PC-3 (cell line): Measurements from ENCODE around the gene ARL10. TPM values are rescaled to one million over a fixed set of nuclear protein-coding genes. Genes with fewer than 3 reads are reported as not detected.

Experiments used
- ATAC-seq: fragments of 200-7000 bp; cut with Tn5 transposase; 2 replicates; pipeline ENCODE4 v1.9.1; 2020; ENCODE audit warnings: mild to moderate bottlenecking, moderate library complexity
- BruUV-seq: library from RNA; stranded (reverse); fragments of 400-500 nt; replicated peaks from 2 replicates; lab custom pipeline; 2021; lab: Mats Ljungman, UMichigan
- CTCF ChIA-PET: fragments of 300-600 bp; sonication (Branson Sonifier 250); formaldehyde crosslinking; loops from one replicate; lab custom pipeline; 2022; ENCODE audit warnings: antibody characterized with exemption; lab: Charles Lee
- POLR2A ChIA-PET: fragments of 300-600 bp; sonication (Branson Sonifier 250); formaldehyde crosslinking; loops from one replicate; lab custom pipeline; 2022; ENCODE audit warnings: antibody characterized with exemption; ENCODE audit not compliant: unreplicated experiment; lab: Charles Lee
- DNase-seq: peaks from one replicate; pipeline ENCODE4 v3.0.0-alpha.2; 2015
- H2AFZ ChIP-seq: fragments of 300-600 bp; sonication (generic); 2 replicates; pipeline ENCODE4 v1.6.0; 2016; ENCODE audit warnings: antibody characterized with exemption, low read length
- H3F3A ChIP-seq: fragments of 300-600 bp; sonication (generic); one replicate; pipeline ENCODE4 v1.6.0; 2017; ENCODE audit warnings: antibody characterized with exemption, low read length, control low read depth, mild to moderate bottlenecking; ENCODE audit not compliant: unreplicated experiment
- H3K27ac ChIP-seq: fragments of 300-600 bp; sonication (generic); 2 replicates; pipeline ENCODE4 v1.5.1; 2016; ENCODE audit warnings: mild to moderate bottlenecking, low read length
- H3K27me3 ChIP-seq: fragments of 300-600 bp; sonication (generic); 2 replicates; pipeline ENCODE4 v1.6.1; 2016; ENCODE audit warnings: low read length, mixed read lengths
- H3K36me3 ChIP-seq: fragments of 300-600 bp; sonication (generic); 2 replicates; pipeline ENCODE4 v1.6.1; 2016; ENCODE audit warnings: low read depth, mixed run types, low read length, mixed read lengths
- H3K4me1 ChIP-seq: fragments of 300-600 bp; sonication (generic); 2 replicates; pipeline ENCODE4 v1.5.1; 2016; ENCODE audit warnings: low read length; ENCODE audit not compliant: insufficient read depth
- H3K4me2 ChIP-seq: fragments of 300-600 bp; sonication (generic); 2 replicates; pipeline ENCODE4 v1.6.0; 2016; ENCODE audit warnings: low read length
- H3K4me3 ChIP-seq: fragments of 300-600 bp; sonication (generic); 2 replicates; pipeline ENCODE4 v1.5.1; 2016; ENCODE audit warnings: mild to moderate bottlenecking, low read length, mixed read lengths
- H3K79me2 ChIP-seq: fragments of 300-600 bp; sonication (generic); 2 replicates; pipeline ENCODE4 v1.6.1; 2017; ENCODE audit warnings: low read length, mixed read lengths
- H3K9ac ChIP-seq: fragments of 300-600 bp; sonication (generic); 2 replicates; pipeline ENCODE4 v1.6.0; 2016; ENCODE audit warnings: mild to moderate bottlenecking, low read length
- H3K9me2 ChIP-seq: fragments of 300-600 bp; sonication (generic); replicated peaks from 2 replicates; pipeline ENCODE4 v1.6.1; 2016; ENCODE audit warnings: mixed run types, low read length, mixed read lengths
- H3K9me3 ChIP-seq: fragments of 300-600 bp; sonication (generic); 2 replicates; pipeline ENCODE4 v1.6.1; 2016; ENCODE audit warnings: low read length, mixed read lengths
- H4K20me1 ChIP-seq: fragments of 300-600 bp; sonication (generic); 2 replicates; pipeline ENCODE4 v1.6.1; 2016; ENCODE audit warnings: low read length, mixed read lengths
- EZH2 ChIP-seq: fragments of 300-600 bp; sonication (generic); IDR thresholded peaks from one replicate; pipeline ENCODE4 v1.6.1; 2017; ENCODE audit warnings: antibody characterized with exemption, mild to moderate bottlenecking, low read length; ENCODE audit not compliant: unreplicated experiment
- EZH2phosphoT487 ChIP-seq: fragments of 300-600 bp; sonication (generic); IDR thresholded peaks from 2 replicates; pipeline ENCODE4 v1.6.1; 2018; ENCODE audit warnings: mild to moderate bottlenecking, antibody characterized with exemption, low read length, borderline replicate concordance
- intact Hi-C: fragments of 100-400 bp; cut with micrococcal nuclease; formaldehyde crosslinking; loops from 2 replicates; pipeline ENCODE4 v1.9.0; 2023
- total RNA-seq: library from RNA; depleted of rRNA; stranded (reverse); fragments of >200 nt; gene quantifications from 2 replicates; pipeline ENCODE4 v1.2.3, GENCODE V29; 2014
- TF ChIP-seq, protein P1 (sequence below): fragments of 300-600 bp; sonication (generic); conservative IDR thresholded peaks from 2 replicates; pipeline ENCODE4 v1.5.1; 2017; ENCODE audit warnings: antibody characterized with exemption, low read depth, mild to moderate bottlenecking, low read length

Gene ARL10
- total RNA-seq, 1 experiment from 2014 or later, result 0.15 TPM

- H3K27me3 ChIP-seq, result no peaks in the 10 kb centered on the region
- intact Hi-C loops, result loop anchor here (2.0 kb wide), 1 partner anchor 54 kb away; no protein-coding TSS in a partner anchor
- CTCF ChIA-PET, result no interaction called here
- TF ChIP-seq EZH2phosphoT487 (no peak), EZH2 (no peak)
- TF ChIP-seq, protein P1, sequence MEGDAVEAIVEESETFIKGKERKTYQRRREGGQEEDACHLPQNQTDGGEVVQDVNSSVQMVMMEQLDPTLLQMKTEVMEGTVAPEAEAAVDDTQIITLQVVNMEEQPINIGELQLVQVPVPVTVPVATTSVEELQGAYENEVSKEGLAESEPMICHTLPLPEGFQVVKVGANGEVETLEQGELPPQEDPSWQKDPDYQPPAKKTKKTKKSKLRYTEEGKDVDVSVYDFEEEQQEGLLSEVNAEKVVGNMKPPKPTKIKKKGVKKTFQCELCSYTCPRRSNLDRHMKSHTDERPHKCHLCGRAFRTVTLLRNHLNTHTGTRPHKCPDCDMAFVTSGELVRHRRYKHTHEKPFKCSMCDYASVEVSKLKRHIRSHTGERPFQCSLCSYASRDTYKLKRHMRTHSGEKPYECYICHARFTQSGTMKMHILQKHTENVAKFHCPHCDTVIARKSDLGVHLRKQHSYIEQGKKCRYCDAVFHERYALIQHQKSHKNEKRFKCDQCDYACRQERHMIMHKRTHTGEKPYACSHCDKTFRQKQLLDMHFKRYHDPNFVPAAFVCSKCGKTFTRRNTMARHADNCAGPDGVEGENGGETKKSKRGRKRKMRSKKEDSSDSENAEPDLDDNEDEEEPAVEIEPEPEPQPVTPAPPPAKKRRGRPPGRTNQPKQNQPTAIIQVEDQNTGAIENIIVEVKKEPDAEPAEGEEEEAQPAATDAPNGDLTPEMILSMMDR, result no peak
- 0 out of 2 replicates have a peak, but pooled peaks cover 4% of the 10 kb centered on the region for H4K20me1 ChIP-seq
- H3K9me3 ChIP-seq, result no peaks in the 10 kb centered on the region
- DNase-seq (peak; percentile 10), ATAC-seq (peak; percentile 20)
- POLR2A ChIA-PET, result no interaction called here
- H3K27ac ChIP-seq, result no peak overlapping the region
- peaks cover 9% of the 10 kb centered on the region; the same call in 1 of the 2 replicates for H3K36me3 ChIP-seq
- H3K79me2 ChIP-seq, result peaks cover 49% of the 10 kb centered on the region
- peak overlapping the region; percentile 85 for H3K4me2 ChIP-seq
- H3K9ac ChIP-seq, result peak overlapping the region; percentile 84
- peaks cover 11% of the 10 kb centered on the region; the same call in 1 of the 2 replicates for H3K4me1 ChIP-seq
- no peaks in the 10 kb centered on the region for H3K9me2 ChIP-seq
- TSS peak; percentile 79 for BruUV-seq
- H3F3A ChIP-seq, result no peaks in the 10 kb centered on the region
- H2AFZ ChIP-seq, result peak overlapping the region; percentile 81
- H3K4me3 ChIP-seq, result peak overlapping the region; percentile 95
These were observed 4.3 kb upstream of the ARL10 start for GRCh38 chr5:176360894-176361436.

DNA sequence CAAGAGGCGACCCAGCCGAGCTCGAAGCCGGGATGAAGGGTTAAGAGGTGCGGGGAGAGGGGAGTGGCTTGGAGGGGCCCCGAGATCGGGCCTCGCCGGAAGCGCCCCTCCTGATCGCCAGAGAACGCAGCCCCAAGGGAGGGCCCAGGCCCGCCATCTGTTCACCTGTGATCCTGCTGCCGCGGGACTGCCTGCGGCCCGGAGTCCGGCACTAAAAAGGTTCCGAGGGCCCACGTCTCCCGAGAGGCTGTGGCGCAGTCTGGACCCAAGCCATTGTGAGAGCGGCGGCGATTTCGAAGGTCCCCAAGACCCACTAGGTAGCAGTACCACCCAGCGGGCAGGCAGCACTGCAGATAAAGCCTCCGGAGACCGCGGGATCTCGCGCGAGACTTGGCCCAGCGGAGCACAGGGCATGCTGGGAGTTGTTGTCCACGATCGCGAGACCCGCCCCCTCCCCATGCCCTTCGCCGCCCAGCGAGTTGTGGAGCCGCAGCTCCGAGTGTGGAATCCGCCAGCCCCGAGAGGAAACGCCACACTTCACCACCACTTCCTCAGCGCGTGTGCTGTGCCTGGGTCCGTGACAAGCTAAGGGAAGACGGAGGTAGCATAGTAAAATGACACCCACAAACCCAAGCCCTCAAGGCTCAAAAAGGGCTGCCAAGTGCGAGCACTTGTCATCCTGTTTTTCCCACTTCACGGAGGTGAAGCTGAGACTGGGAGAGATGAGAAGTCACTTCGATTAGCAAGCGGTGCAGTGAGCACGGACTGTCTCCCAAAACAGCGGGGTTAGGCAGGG, 3.7 kb upstream of the ARL10 start, which contains the start of gene KIAA1191:
Gene KIAA1191 (minus strand): TSS at position 328 of the 796 bp plus-strand sequence. CDS start 2,256 bp downstream, outside the sequence.
- Histone ChIP-seq H3K9me3 (no peaks in the 10 kb centered on the region), H3K27ac (no peak within 1 kb of the TSS), H3K9me2 (no peaks in the 10 kb centered on the region), H3F3A (no peaks in the 10 kb centered on the region), H4K20me1 (0 out of 2 replicates have a peak, but pooled peaks cover 4% of the 10 kb centered on the region), H2AFZ (peak within 1 kb of the TSS; percentile 81), H3K27me3 (no peaks in the 10 kb centered on the region), H3K9ac (peak within 1 kb of the TSS; percentile 84), H3K4me1 (peaks cover 11% of the 10 kb centered on the region; the same call in 1 of the 2 replicates), H3K36me3 (peaks cover 5% of the 10 kb centered on the region; the same call in 1 of the 2 replicates), H3K4me2 (peak within 1 kb of the TSS; percentile 85), H3K4me3 (peak within 1 kb of the TSS; percentile 95), H3K79me2 (peaks cover 42% of the 10 kb centered on the region)
- ATAC-seq, result peak; percentile 96
- no TSS peak for BruUV-seq
- intact Hi-C loops, result loop anchor here (2.0 kb wide), 1 partner anchor 53 kb away; no protein-coding TSS in a partner anchor
- TF ChIP-seq EZH2, result no peak
- no peak for TF ChIP-seq EZH2phosphoT487
- TF ChIP-seq, protein P1, result no peak
- peak; percentile 87 for DNase-seq
- ChIA-PET POLR2A (interaction anchor here (0.6 to 0.7 kb wide), 3 partner anchors 9 to 1363 kb away, joined by 3 to 5 read pairs (median 4); no protein-coding TSS in a partner anchor), CTCF (no interaction called here)
